Prostate gland (tissue), 2 donors: ENCODE results near the gene MYLK2. TPM values are rescaled to one million over a fixed set of nuclear protein-coding genes. Genes with fewer than 3 reads are reported as not detected.

Experiments
- DNase-seq: peaks from one replicate; pipeline ENCODE4 v3.0.0-alpha.2; 2019; ENCODE audit warnings: low spot score
- H3K27ac ChIP-seq, 2 donors: fragments of 200-600 bp; sonication (generic); 2 replicates each; pipeline ENCODE4 v1.5.1; 2017 to 2019
- H3K27me3 ChIP-seq: fragments of 200-600 bp; sonication (generic); replicated peaks from 2 replicates; pipeline ENCODE4 v1.5.1; 2019; ENCODE audit not compliant: insufficient read depth
- H3K36me3 ChIP-seq, 2 donors: fragments of 200-600 bp; sonication (generic); 1 replicate in 1 of 2; 2 replicates in 1 of 2; pipeline versions ENCODE4 v1.5.1 to v1.8.1; 2017 to 2019
- H3K4me1 ChIP-seq: fragments of 200-600 bp; sonication (generic); replicated peaks from 2 replicates; pipeline ENCODE4 v1.5.1; 2019
- H3K4me3 ChIP-seq, 2 donors: fragments of 200-600 bp; sonication (generic); 2 replicates each; pipeline ENCODE4 v1.5.1; 2017 to 2019
- H3K9me3 ChIP-seq: fragments of 200-600 bp; sonication (generic); 2 replicates; pipeline ENCODE4 v1.5.1; 2017
- POLR2A ChIP-seq: fragments of 450-650 bp; IDR thresholded peaks from one replicate; pipeline ENCODE4 v1.6.1; 2016; ENCODE audit warnings: antibody characterized with exemption, mild to moderate bottlenecking
- POLR2AphosphoS5 ChIP-seq: sonication (generic); formaldehyde crosslinking; IDR thresholded peaks from one replicate; pipeline ENCODE4 v1.6.1; 2017; ENCODE audit warnings: antibody characterized with exemption
- WGBS: methylation state at CpG from one replicate; pipeline ENCODE4 v1.1.5; 2018; 5-methylcytosine and 5-hydroxymethylcytosine counted together
- intact Hi-C: fragments of 100-400 bp; cut with DNase I; formaldehyde crosslinking; loops from one replicate; pipeline ENCODE4 v1.14.2; 2022
- total RNA-seq, 2 donors: library from RNA; depleted of rRNA; stranded (reverse); fragments of >200 nt; gene quantifications; one replicate each; pipeline ENCODE4 v1.1.0, GENCODE V29; 2016
- TF ChIP-seq, protein P1 (sequence below), 4 experiments: fragments of 200-600 bp in 2 of 4; fragments of 450-650 bp in 2 of 4; sonication (generic) in 2 of 4; IDR thresholded peaks; 1 replicate in 3 of 4; 2 replicates in 1 of 4; pipeline ENCODE4 v1.5.1; 2016 to 2019; ENCODE audit warnings: antibody characterized with exemption in 4 of 4, mild to moderate bottlenecking in 2 of 4, moderate library complexity in 2 of 4

Gene MYLK2
- total RNA-seq, 2 donors from 2014 or later, result 0.27 to 0.91 TPM

GRCh38 chr20:31833931-31834521 is 14.9 kb downstream of the MYLK2 start:
- TF ChIP-seq, protein P1, sequence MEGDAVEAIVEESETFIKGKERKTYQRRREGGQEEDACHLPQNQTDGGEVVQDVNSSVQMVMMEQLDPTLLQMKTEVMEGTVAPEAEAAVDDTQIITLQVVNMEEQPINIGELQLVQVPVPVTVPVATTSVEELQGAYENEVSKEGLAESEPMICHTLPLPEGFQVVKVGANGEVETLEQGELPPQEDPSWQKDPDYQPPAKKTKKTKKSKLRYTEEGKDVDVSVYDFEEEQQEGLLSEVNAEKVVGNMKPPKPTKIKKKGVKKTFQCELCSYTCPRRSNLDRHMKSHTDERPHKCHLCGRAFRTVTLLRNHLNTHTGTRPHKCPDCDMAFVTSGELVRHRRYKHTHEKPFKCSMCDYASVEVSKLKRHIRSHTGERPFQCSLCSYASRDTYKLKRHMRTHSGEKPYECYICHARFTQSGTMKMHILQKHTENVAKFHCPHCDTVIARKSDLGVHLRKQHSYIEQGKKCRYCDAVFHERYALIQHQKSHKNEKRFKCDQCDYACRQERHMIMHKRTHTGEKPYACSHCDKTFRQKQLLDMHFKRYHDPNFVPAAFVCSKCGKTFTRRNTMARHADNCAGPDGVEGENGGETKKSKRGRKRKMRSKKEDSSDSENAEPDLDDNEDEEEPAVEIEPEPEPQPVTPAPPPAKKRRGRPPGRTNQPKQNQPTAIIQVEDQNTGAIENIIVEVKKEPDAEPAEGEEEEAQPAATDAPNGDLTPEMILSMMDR (IDR thresholded peaks at IDR 0.05), result no peak
- TF ChIP-seq POLR2A, result no peak
- TF ChIP-seq POLR2AphosphoS5, result no peak
- 78% methylated on average over 17 of the region's 20 CpGs for WGBS

GRCh38 chr20:31835554-31835953 is 16.4 kb downstream of the MYLK2 start:
- no peak overlapping the region for H3K27ac ChIP-seq
- intact Hi-C loops, result no loop called here
- no peak for DNase-seq

More at GRCh38 chr20:31833931-31834521, 14.9 kb downstream of the MYLK2 start:
- no peaks in the 10 kb centered on the region for H3K9me3 ChIP-seq
- intact Hi-C loops, result no loop called here
- no peaks in the 10 kb centered on the region for H3K27me3 ChIP-seq
- DNase-seq, result no peak
- H3K27ac ChIP-seq, result no peak overlapping the region
- no peak overlapping the region for H3K4me3 ChIP-seq
- no peaks in the 10 kb centered on the region for H3K36me3 ChIP-seq
- no peaks in the 10 kb centered on the region for H3K4me1 ChIP-seq

GRCh38 chr20:31835977-31836852 is 17.1 kb downstream of the MYLK2 start:
- no peak overlapping the region for H3K27ac ChIP-seq

More at GRCh38 chr20:31835554-31835953, 16.4 kb downstream of the MYLK2 start:
- Histone ChIP-seq H3K9me3 (no peaks in the 10 kb centered on the region), H3K4me3 (no peak overlapping the region), H3K27me3 (no peaks in the 10 kb centered on the region), H3K4me1 (no peaks in the 10 kb centered on the region), H3K36me3 (no peaks in the 10 kb centered on the region)
- WGBS, result 78% methylated on average over 9 of the region's 9 CpGs
- no peak for TF ChIP-seq POLR2A
- no peak for TF ChIP-seq POLR2AphosphoS5
- TF ChIP-seq, protein P1 (IDR thresholded peaks at IDR 0.05), result no peak

GRCh38 chr20:31836853-31837608 is 17.9 kb downstream of the MYLK2 start:
- H3K4me3 ChIP-seq, result no peak overlapping the region
- no peak overlapping the region for H3K27ac ChIP-seq
- no peaks in the 10 kb centered on the region for H3K4me1 ChIP-seq
- H3K9me3 ChIP-seq, result no peaks in the 10 kb centered on the region
- intact Hi-C loops, result no loop called here
- H3K27me3 ChIP-seq, result no peaks in the 10 kb centered on the region
- no peak for DNase-seq
- TF ChIP-seq, protein P1 (IDR thresholded peaks at IDR 0.05), result no peak
- no peak for TF ChIP-seq POLR2A
- TF ChIP-seq POLR2AphosphoS5, result no peak
- no peaks in the 10 kb centered on the region for H3K36me3 ChIP-seq
- 74% methylated on average over 5 of the region's 5 CpGs for WGBS

More at GRCh38 chr20:31835977-31836852, 17.1 kb downstream of the MYLK2 start:
- TF ChIP-seq POLR2A (no peak), POLR2AphosphoS5 (peak; percentile 21)
- TF ChIP-seq, protein P1 (IDR thresholded peaks at IDR 0.05), result no peak
- no peak for DNase-seq
- intact Hi-C loops, result no loop called here
- 36% methylated on average over 14 of the region's 14 CpGs for WGBS
- Histone ChIP-seq H3K27me3 (no peaks in the 10 kb centered on the region), H3K36me3 (no peaks in the 10 kb centered on the region), H3K4me3 (no peak overlapping the region), H3K4me1 (no peaks in the 10 kb centered on the region), H3K9me3 (no peaks in the 10 kb centered on the region)
